ENCODE results near the gene APOL6. TPM values are rescaled to one million over a fixed set of nuclear protein-coding genes. Genes with fewer than 3 reads are reported as not detected.

The APOL6 gene
- total and polyA plus RNA-seq, 9 of the 15 experiments (the other 6 are each of a cell fraction or from before 2014, with no cell fraction given), result 0.29 to 1.2 (median 0.70) TPM

- TF ChIP-seq ZNF318 (IDR thresholded peaks at IDR 0.05; ENCODE audit: borderline replicate concordance in 1 of 2, low read depth in 1 of 2) (peak in 1 of 2 experiments; percentile 37; a peak in 1 of 4 replicates), ZBTB1 (CRISPR knock-in tag; IDR thresholded peaks at IDR 0.05; ENCODE audit: borderline replicate concordance, low read depth) (no peak), KAT8 (IDR thresholded peaks at IDR 0.05; ENCODE audit: low read depth) (no peak), NCOR1 (IDR thresholded peaks at IDR 0.05) (no peak), CEBPG (CRISPR knock-in tag; IDR thresholded peaks at IDR 0.05) (peak; percentile 80), CEBPG (tag; conservative IDR thresholded peaks at IDR 0.05 in 1 of 2, IDR thresholded peaks at IDR 0.05 in 1 of 2) (peak; percentile 72 to 77; a peak in 3 of 4 replicates), ELK3 (CRISPR knock-in tag; IDR thresholded peaks at IDR 0.05) (no peak), ZNF197 (CRISPR knock-in tag; IDR thresholded peaks at IDR 0.05; ENCODE audit: low read depth) (no peak), OTX1 (CRISPR knock-in tag; IDR thresholded peaks at IDR 0.05) (no peak), GATAD2A (IDR thresholded peaks at IDR 0.05) (no peak), ZBTB17 (CRISPR knock-in tag; IDR thresholded peaks at IDR 0.05) (no peak), ID3 (CRISPR knock-in tag; IDR thresholded peaks at IDR 0.05) (no peak), ID3 (tag; IDR thresholded peaks at IDR 0.05) (no peak), JUN (IDR thresholded peaks at IDR 0.05; ENCODE audit: borderline replicate concordance, low read depth, low read length) (0 out of 2 replicates have a peak, but pooled peaks have one; percentile 11), JUN (CRISPR knock-in tag; IDR thresholded peaks at IDR 0.05; ENCODE audit: borderline replicate concordance) (no peak), ZNF707 (CRISPR knock-in tag; conservative IDR thresholded peaks at IDR 0.05) (no peak), MXI1 (IDR thresholded peaks at IDR 0.05; ENCODE audit: low read depth, low read length) (no peak), KDM4B (IDR thresholded peaks at IDR 0.05; ENCODE audit: borderline replicate concordance in 2 of 2, low read depth in 1 of 2) (no peak)
Observed at GRCh38 chr22:35648066-35649025, at the start of gene APOL6 (continued).
